Stimulated activated CD8-positive, alpha-beta memory T cell treated with anti-CD3 and anti-CD28 coated beads, Interleukin-15, amount 100 ng/mL, for 4 hours (primary cell): ENCODE results near the gene EMC6.
"Not testable (repeated sequence)": the region's sequence is repeated elsewhere in the genome, so short reads cannot be mapped to it uniquely, and the experiment has no call there.

Experiments
- DNase-seq, 2 donors: peaks; one replicate each; pipeline ENCODE4 v3.0.0-alpha.2; 2020; ENCODE audit warnings: low read depth in 2 of 2

EMC6 gene

GRCh38 chr17:3681565-3681964 is 13.0 kb downstream of the EMC6 start:
- DNase-seq, result no peak

- no peak for DNase-seq
Observed at GRCh38 chr17:3682033-3682432, 13.4 kb downstream of the EMC6 start.

- DNase-seq, result no peak
Observed at GRCh38 chr17:3683054-3683511, 14.5 kb downstream of the EMC6 start.

GRCh38 chr17:3685174-3685573 is 16.6 kb downstream of the EMC6 start:
- no peak for DNase-seq

GRCh38 chr17:3688027-3688553 is 19.5 kb downstream of the EMC6 start:
- no peak for DNase-seq

GRCh38 chr17:3688852-3689261 is 20.2 kb downstream of the EMC6 start:
- no peak for DNase-seq

GRCh38 chr17:3689262-3690093 is 20.9 kb downstream of the EMC6 start:
- no peak for DNase-seq

- no peak for DNase-seq
Observed at GRCh38 chr17:3690094-3690715, 21.6 kb downstream of the EMC6 start.

GRCh38 chr17:3691617-3692067 is 23.0 kb downstream of the EMC6 start:
- no peak for DNase-seq

- no peak for DNase-seq
Observed at GRCh38 chr17:3692346-3692745, 23.7 kb downstream of the EMC6 start.

GRCh38 chr17:3693141-3693540 is 24.5 kb downstream of the EMC6 start:
- DNase-seq, result no peak

- DNase-seq, result peak in 1 of 2 donors; percentile 20
Observed at GRCh38 chr17:3693829-3694231, 25.2 kb downstream of the EMC6 start.

GRCh38 chr17:3695129-3695722 is 26.6 kb downstream of the EMC6 start:
- DNase-seq, result no peak

GRCh38 chr17:3695723-3696411 is 27.3 kb downstream of the EMC6 start, which contains the start of gene P2RX5:
TSS of gene P2RX5 (minus strand) at chr17:3696155. CDS start at chr17:3696005, 150 bp downstream.
- peak in 1 of 2 donors; percentile 23 for DNase-seq

- DNase-seq, result no peak
Observed at GRCh38 chr17:3697103-3697476, 28.5 kb downstream of the EMC6 start.

- no peak for DNase-seq
Observed at GRCh38 chr17:3698139-3698538, 29.5 kb downstream of the EMC6 start.

GRCh38 chr17:3699951-3700350 is 31.3 kb downstream of the EMC6 start:
- DNase-seq, result no peak

GRCh38 chr17:3702041-3702539 is 33.5 kb downstream of the EMC6 start:
- not testable (repeated sequence) for DNase-seq

- no peak for DNase-seq
Observed at GRCh38 chr17:3704931-3705717, 36.5 kb downstream of the EMC6 start.

GRCh38 chr17:3705718-3705984 is 37.0 kb downstream of the EMC6 start:
- not testable (repeated sequence) for DNase-seq

- no peak for DNase-seq
Observed at GRCh38 chr17:3708366-3708765, 39.8 kb downstream of the EMC6 start.
